ENCODE measurements around the gene USP2.

DNA sequence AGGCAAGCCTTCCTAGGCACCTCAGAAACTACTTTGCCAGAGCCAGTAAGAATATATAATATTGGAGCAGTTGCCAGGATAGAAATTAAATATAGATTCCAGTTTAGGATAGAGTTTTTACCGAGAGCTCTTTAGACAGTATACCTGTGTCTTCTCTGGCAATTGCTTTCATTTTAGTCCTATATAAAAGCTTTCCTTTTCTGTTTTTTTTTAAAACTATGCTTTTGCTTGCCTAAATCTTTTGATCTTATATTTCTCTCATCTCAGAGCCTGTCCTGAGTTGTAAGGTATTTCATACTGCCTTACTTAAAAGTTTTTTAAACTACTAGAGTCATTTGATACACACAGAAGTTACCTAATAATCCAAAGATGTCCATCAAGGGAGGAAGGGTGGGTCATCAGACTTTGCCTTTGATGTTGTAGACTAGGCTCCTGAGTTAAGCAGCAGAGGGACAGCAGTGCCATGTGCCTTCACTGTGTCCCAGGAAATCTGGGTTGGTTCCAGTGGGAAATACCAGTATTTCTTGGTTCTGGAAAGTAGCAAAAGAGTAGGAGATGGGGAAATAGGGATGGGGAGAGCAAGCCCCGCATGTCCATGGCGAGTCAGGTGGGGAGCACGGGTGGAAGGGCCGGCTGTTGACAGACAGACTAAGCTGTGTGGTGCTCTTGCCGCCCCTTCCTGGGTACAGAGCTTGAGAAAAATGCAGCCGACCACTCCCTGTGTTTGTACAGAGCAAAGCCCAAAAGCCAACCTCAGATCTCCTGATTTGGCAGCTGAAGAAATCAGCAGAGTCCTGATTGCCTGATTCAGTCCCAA lies 75.7 kb downstream of the USP2 start:
- TF ChIP-seq, protein P1, sequence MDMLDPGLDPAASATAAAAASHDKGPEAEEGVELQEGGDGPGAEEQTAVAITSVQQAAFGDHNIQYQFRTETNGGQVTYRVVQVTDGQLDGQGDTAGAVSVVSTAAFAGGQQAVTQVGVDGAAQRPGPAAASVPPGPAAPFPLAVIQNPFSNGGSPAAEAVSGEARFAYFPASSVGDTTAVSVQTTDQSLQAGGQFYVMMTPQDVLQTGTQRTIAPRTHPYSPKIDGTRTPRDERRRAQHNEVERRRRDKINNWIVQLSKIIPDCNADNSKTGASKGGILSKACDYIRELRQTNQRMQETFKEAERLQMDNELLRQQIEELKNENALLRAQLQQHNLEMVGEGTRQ (IDR thresholded peaks at IDR 0.05; ENCODE audit: low read depth, low read length): no peak
- TF ChIP-seq CEBPB (IDR thresholded peaks at IDR 0.05; ENCODE audit: low read depth, low read length) (no peak), FOS (IDR thresholded peaks at IDR 0.05; ENCODE audit: low read depth, low read length) (no peak), MXI1 (IDR thresholded peaks at IDR 0.05; ENCODE audit: borderline replicate concordance, low read depth, low read length) (no peak), NFE2L2 (IDR thresholded peaks at IDR 0.05; ENCODE audit: low read depth, low read length) (no peak), RAD21 (IDR thresholded peaks at IDR 0.05; ENCODE audit: low read length) (no peak), MAFK (IDR thresholded peaks at IDR 0.05; ENCODE audit: low read depth, low read length) (no peak), POLR2A (IDR thresholded peaks at IDR 0.05; ENCODE audit: low read depth, low read length) (no peak), SMC3 (IDR thresholded peaks at IDR 0.05; ENCODE audit: low read depth, low read length) (no peak), RFX5 (IDR thresholded peaks at IDR 0.05; ENCODE audit: low read depth, low read length) (no peak)
- TF ChIP-seq, protein P2, sequence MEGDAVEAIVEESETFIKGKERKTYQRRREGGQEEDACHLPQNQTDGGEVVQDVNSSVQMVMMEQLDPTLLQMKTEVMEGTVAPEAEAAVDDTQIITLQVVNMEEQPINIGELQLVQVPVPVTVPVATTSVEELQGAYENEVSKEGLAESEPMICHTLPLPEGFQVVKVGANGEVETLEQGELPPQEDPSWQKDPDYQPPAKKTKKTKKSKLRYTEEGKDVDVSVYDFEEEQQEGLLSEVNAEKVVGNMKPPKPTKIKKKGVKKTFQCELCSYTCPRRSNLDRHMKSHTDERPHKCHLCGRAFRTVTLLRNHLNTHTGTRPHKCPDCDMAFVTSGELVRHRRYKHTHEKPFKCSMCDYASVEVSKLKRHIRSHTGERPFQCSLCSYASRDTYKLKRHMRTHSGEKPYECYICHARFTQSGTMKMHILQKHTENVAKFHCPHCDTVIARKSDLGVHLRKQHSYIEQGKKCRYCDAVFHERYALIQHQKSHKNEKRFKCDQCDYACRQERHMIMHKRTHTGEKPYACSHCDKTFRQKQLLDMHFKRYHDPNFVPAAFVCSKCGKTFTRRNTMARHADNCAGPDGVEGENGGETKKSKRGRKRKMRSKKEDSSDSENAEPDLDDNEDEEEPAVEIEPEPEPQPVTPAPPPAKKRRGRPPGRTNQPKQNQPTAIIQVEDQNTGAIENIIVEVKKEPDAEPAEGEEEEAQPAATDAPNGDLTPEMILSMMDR (conservative IDR thresholded peaks at IDR 0.05; ENCODE audit: low read depth, low read length): no peak
- TF ChIP-seq, protein P3, sequence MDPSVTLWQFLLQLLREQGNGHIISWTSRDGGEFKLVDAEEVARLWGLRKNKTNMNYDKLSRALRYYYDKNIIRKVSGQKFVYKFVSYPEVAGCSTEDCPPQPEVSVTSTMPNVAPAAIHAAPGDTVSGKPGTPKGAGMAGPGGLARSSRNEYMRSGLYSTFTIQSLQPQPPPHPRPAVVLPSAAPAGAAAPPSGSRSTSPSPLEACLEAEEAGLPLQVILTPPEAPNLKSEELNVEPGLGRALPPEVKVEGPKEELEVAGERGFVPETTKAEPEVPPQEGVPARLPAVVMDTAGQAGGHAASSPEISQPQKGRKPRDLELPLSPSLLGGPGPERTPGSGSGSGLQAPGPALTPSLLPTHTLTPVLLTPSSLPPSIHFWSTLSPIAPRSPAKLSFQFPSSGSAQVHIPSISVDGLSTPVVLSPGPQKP (IDR thresholded peaks at IDR 0.05; ENCODE audit: borderline replicate concordance, low read depth, low read length): no peak

Measured in IMR-90 (cell line).